GM20000 (cell line): ENCODE data around the gene RETN.

ENCODE experiments used
- DNase-seq: peaks from one replicate; pipeline ENCODE4 v3.0.0; 2012; ENCODE audit warnings: low spot score
- TF ChIP-seq, protein P1 (sequence below): IDR thresholded peaks from 2 replicates; pipeline ENCODE4 v1.5.1; 2012; ENCODE audit warnings: mild to moderate bottlenecking, control low read depth; ENCODE audit errors: extremely low read depth, missing control alignments

RETN gene

DNA sequence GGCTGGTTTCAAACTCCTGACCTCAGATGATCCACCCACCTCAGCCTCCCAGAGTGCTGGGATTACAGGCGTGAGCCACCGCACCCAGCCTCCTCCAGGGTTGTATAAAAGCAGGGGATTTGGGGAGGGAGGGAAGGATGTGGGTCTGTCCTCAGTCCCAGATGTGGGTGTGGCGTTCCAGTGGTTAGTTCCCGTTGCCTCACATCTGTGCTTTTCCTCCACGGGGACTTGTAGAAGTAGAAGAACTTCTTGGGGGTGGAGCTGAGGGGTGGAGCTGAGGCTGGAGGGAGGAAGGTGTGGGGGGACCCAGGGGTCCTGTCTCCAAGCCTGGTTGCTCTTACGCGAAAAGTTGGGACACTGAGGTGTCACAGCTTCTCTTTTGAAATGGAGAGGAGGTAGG is 7.5 kb downstream of the RETN start:
- TF ChIP-seq, protein P1, sequence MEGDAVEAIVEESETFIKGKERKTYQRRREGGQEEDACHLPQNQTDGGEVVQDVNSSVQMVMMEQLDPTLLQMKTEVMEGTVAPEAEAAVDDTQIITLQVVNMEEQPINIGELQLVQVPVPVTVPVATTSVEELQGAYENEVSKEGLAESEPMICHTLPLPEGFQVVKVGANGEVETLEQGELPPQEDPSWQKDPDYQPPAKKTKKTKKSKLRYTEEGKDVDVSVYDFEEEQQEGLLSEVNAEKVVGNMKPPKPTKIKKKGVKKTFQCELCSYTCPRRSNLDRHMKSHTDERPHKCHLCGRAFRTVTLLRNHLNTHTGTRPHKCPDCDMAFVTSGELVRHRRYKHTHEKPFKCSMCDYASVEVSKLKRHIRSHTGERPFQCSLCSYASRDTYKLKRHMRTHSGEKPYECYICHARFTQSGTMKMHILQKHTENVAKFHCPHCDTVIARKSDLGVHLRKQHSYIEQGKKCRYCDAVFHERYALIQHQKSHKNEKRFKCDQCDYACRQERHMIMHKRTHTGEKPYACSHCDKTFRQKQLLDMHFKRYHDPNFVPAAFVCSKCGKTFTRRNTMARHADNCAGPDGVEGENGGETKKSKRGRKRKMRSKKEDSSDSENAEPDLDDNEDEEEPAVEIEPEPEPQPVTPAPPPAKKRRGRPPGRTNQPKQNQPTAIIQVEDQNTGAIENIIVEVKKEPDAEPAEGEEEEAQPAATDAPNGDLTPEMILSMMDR, result no peak
- DNase-seq, result no peak

DNA sequence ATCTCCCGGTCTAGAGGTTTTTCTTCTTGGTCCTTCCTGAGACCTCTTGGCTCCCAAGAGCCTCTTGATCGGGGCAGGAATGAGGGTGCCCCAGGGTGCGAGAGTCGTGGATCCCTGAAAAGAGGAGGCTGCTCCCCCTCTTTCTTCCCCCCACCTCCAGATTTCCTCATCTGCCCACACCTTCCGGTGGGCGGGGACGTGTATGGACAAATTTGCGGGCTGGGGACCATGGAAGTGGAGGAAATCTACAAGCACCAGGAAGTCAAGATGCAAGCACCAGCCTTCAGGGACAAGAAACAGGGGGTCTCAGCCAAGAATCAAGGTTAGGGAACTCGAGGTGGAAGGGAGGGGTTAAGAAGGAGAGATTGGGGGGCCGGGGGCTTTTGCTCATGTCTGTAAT is 8.0 kb downstream of the RETN start, which contains the start of gene MCEMP1:
Gene MCEMP1, plus strand, starts transcription at position 237 of the 400 bp plus-strand sequence. Its CDS starts 31 bp downstream, at position 268.
- no peak for DNase-seq
- TF ChIP-seq, protein P1, result no peak

DNA sequence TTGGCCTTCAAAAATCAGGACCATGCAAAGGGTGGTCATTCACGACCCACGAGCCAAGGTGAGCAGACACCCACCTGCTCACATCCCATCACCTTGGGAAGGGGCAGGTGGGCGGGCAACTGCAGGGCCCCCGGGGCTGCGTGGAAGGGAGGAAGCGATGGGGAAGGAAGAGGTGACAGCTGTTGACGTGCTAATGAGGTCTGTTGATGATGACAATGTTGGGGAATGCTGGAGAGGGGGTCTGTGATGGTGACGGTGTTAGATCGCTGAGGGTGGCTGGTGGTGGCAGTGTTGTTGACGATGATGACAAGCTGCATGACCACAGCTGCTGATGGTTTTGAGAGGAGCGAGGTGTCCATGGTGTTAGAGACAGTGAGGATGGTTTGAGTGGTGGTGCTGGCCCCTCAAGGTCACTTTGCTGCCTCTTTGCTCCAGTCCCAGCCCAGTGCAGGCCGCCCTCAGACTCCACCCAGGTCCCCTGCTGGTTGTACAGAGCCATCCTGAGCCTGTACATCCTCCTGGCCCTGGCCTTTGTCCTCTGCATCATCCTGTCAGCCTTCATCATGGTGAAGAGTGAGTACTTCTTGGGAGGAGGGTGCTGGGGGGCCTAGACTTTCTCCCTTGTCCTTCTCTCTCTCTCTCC is 8.9 kb downstream of the RETN start:
- DNase-seq, result no peak
- TF ChIP-seq, protein P1, result no peak

DNA sequence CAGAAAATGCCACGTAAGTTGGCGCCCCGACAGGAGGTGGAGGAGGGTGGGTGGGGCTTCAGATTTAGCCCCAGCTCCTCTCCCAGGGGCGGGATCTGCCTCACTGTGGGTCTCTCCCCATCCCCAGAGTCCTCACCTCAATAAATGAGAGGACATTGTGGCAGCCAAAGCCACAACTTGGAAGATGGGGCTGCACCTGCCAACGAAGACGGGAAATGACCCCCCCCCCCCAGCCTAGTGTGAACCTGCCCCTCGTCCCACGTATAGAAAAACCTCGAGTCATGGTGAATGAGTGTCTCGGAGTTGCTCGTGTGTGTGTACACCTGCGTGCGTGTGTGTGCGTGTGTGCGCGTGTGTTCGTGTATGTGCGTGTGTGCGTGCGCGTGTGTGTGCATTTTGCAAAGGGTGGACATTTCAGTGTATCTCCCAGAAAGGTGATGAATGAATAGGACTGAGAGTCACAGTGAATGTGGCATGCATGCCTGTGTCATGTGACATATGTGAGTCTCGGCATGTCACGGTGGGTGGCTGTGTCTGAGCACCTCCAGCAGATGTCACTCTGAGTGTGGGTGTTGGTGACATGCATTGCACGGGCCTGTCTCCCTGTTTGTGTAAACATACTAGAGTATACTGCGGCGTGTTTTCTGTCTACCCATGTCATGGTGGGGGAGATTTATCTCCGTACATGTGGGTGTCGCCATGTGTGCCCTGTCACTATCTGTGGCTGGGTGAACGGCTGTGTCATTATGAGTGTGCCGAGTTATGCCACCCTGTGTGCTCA is 10.3 kb downstream of the RETN start:
- TF ChIP-seq, protein P1, result peak; percentile 64
- DNase-seq, result peak; percentile 83

DNA sequence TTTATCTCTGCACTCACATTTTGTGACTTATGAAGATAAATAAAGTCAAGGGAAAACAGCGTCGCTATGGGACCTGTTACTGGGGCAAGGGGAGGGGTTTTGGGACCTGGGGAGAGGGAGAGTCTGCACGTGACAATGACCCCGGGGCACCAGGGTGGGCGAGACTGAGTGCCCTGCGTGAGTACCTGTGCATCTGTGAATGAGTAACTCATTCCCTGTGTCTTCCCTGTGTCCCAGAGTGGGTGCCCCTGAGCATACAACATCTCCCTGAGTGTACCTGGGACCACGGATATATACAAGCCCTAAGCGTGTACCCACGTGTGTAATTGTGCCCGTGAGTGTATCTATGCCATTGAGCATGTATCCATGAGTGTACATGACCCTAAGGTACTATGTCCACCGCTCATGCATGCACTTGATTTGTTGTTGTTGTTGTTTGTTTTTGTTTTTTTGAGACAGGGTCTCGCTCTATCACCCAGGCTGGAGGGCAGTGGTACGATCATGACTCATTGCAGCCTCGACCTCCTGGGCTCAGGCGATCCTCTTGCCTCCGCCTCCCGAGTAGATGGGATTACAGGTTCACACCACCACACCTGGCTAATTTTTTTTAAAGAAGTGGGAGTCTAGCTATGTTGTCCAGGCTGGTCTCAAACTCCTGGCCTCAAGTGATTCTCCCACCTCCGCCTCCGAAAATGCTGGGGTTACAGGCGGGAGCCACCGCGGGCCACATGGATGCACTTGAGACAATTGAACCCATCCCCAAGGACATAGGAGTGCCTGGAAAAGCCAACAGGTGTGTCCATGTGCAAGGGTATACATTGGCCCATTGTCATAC is 11.1 kb downstream of the RETN start:
- DNase-seq, result no peak

DNA sequence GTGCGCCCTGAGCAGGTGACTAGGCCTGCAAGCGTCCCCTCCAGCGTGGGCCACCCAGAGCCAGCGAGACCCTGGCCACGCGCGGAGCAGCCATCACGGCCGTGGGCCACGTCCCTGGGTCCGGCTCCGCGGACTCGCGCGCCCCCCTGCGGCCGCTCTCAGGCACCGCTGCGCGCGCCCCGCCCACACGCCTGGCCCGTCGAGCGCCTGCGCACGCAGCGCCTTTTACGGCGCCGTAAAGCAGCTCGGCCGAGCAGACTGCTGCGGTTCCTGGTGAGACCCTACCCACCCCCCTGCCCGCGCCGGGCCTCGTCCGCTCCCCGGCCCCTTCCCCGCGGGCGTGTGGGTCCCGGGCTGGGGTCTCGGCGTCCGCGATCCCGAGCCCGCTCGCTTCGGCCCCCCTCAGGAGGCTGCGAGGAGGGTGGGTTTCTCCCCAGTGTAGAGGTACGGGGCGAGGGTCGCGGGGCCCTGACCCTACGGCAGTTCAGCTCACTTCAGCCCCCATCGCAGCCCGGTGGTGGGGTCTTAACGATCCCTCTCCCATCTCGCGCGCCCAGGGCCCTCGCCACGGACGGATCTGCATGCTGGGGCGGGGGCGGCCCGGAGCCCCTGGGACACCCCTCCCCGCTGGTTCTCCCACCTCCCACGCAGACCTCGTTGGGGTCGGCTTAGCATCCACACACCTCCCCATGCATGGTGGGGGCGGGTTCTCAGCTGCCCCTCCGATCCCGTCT is 11.9 kb downstream of the RETN start, which contains the start of gene TRAPPC5:
Gene TRAPPC5, plus strand, starts transcription at position 228 of the 734 bp plus-strand sequence. CDS start 1,421 bp downstream, outside the sequence.
- peak; percentile 95 for DNase-seq
- TF ChIP-seq, protein P1, result peak; percentile 96

More for the DNA sequence above, 11.1 kb downstream of the RETN start:
- TF ChIP-seq, protein P1, result no peak
